Activated CD4-positive, alpha-beta T cell treated with anti-CD3 and anti-CD28 coated beads, Interleukin-2, Interleukin-4, amounts not matched to agents 100 ng/mL and 50 ng/mL, durations not matched to agents 16 hours and 8 hours (primary cell): ENCODE results near the gene LGR5.
A peak's percentile ranks its signal among the peaks of the same experiment; 100 is the strongest.

ENCODE experiments used
- DNase-seq: peaks from one replicate; pipeline ENCODE4 v3.0.0-alpha.2; 2020; ENCODE audit warnings: low spot score

LGR5 gene

GRCh38 chr12:71439362-71439612 is 311 bp upstream of the LGR5 start:
- DNase-seq, result no peak

DNA sequence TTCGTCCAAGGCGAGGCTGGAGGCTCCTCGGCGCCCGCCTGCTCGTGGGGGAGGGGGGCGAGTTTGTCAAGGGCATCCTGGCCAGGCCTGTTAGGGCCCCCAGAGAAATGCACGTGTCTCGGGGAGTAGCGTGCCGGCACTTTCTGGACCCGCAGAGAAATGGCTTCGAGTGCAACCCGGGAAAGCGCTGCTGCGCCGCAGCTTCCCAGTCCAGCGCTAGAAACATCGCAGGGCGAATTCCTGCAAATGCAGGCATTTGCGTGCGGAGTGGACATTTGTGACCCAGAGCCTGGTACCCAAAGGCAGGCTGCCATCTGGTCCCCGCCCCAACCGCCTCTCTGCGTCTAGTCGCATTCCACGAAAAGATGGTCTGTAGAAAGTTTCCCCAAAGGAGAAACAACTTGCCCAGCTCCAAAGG is 756 bp downstream of the LGR5 start:
- no peak for DNase-seq

GRCh38 chr12:71440763-71441748 is 1.5 kb downstream of the LGR5 start:
- DNase-seq, result peak; percentile 15

- no peak for DNase-seq
These were observed 2.4 kb downstream of the LGR5 start for GRCh38 chr12:71441836-71442566.

DNA sequence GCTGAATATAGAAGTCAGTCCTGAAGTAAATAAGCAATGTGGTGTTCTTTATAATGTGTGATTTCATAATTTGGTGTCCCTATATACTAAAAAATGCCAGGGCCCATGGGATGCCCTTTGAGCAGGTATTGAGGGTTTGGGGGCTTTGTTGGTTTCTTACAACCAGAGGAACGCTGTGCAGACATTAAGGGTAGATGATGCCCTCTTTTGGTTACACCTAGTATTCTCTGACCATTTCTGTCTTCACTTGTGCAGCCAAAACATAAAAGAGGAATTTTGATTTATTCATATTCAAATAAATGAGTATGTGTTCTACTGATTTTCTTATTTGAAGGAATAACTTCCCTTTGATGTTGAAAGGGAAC is 3.0 kb downstream of the LGR5 start:
- DNase-seq, result no peak

DNA sequence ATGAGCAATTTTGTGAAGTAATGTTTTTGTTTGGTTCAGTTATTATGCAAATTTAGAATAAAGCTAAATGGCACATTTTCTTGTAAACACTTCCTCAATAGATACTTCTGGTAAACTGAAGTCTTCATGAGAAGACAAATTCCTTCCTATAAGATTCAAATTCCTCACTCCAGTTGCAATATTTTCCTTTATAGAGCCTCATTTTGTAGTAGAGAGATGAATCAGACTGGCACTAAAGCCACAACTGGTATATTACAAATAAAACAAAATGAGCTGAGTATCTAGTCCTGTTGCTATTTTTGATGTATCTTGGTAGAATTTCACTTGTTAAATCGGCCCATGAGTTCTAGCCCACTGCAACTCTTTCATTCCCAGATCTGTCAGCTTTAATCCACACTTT is 5.5 kb downstream of the LGR5 start:
- no peak for DNase-seq

DNA sequence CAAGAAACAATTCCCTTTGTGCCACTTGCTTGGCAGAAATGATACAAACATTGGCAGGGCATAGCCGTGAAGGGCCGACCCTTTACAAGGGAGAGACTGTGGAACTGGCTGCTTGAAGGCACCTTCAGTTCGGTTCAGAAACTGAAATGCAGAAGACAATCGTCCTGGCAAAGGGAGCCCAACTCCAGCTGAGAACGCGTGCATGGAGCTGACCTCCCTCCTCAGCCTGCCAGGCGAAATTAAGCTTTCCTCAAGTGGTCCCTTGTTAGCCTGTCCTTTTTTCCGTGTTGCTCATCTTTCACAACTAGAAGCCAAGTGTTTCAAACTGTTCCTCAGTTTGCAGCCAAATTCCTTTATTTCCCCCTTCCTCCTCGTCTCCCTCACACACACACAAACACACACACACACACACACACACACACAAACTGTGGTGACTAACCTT is 8.1 kb downstream of the LGR5 start:
- DNase-seq, result no peak

DNA sequence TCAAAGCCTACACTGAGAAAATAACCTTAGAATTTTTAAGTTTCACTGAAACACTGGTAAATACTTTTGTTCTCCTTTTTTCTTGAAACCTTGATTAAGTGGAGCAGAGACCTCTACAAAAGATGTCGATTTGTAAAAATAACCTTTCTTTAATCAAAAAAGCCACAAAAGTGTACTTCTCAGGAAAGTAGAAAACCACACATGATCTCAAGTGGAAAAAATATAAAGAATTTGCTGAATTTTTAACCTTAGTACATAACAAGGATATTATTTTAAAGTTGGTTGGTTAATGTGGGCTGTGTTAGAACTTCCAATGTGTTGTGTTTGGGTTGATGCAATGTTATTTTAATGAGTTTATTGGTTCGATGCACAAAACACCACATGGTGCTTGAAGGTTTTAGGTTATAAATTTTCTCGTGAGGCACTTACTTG is 8.6 kb downstream of the LGR5 start:
- no peak for DNase-seq

- no peak for DNase-seq
These were observed 9.9 kb downstream of the LGR5 start for GRCh38 chr12:71449373-71450070.

GRCh38 chr12:71452006-71452405 is 12.4 kb downstream of the LGR5 start:
- DNase-seq, result no peak

DNA sequence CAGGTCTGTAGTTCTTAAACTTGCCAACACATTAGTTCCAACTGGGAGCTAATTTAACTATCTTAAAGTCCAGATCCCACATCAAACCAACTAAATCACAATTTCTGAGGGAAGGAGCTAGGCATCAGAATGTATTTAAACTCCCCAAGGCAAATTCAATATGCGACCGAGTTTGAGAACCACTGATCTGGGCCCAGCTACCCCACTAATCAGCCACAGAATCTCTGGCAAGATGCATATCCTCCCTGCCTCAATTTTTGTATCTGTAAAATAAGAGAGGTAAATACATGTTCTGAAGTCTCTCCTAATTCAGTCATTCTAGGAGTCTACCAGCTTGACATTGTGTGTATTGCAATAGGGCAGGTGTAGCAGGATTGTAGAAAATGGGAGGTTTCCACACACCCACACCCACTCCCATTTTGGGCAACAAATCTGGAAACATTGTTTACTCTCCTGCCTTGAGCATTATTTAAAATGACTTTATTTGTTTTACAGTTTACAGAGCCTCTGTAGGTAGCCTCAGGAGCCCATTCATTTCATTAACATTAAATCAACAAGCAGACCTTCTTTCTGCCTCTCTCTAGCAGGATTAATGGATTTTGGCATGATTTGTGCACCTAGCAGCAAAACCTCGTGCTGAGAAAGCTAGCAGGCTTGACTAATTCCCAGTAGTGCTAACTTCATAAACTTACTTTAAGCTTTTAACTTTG is 15.6 kb downstream of the LGR5 start:
- DNase-seq, result no peak

GRCh38 chr12:71456316-71456715 is 16.7 kb downstream of the LGR5 start:
- DNase-seq, result no peak

- DNase-seq, result no peak
These were observed 17.4 kb downstream of the LGR5 start for GRCh38 chr12:71456990-71457389.

GRCh38 chr12:71460318-71460717 is 20.7 kb downstream of the LGR5 start:
- no peak for DNase-seq

DNA sequence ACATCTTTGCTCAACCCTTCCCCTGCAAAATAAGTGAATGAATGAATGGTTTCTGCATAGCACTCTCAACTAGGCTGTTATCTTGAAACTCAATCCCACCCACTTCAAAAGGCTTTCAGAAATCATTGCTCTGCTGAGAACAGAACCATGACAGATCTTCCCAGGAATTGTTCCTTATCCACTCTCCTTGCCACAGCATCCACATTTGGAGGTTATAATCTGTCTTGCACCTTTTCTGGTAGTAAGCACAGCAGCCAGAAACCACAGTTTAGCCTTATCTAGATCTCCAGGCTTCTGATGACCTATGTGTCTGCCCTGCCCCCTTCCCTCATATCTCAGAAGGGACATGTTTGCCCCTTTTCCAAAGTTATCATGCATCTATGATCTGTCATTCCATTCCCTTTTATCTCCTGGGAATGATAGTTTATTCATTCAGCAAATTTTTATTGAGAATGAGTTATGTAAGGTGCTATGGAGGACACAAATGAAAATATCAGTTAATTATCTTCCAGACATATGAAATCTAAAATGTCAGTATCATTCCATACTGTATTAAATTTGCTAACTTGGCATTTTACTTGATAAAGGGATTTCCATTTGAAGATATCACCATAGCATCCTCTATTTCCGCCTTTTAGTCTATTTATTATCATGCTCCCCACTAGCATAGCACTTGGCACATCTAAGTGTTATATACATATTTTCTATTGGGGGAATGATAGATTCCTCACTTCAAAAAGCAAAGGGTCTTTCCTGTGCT is 21.4 kb downstream of the LGR5 start:
- DNase-seq, result no peak

DNA sequence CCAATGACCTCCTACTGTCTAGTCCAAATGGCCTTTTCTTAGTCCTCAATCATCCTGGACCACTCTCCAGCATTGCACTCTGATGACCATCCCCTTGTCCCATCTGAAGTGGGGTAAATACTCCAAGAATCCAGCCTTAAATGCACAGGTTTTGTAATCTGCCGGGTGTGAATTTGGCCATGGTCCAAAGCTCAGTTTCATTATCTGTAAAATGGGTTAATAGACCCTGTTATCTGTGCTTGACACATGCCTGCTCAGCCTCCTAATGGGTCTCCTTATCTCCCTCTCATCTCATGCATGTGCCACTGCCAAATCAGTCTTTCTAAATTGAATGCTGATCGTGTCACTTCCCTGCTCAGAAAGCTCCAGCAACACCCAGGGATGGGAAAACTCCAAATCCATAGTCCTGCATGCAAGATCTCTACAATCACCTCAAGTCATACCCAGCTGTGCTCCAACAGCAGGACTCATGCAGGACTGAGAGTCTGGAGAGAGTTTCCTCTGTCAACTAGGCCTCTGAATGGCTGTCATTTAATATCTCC is 22.3 kb downstream of the LGR5 start:
- no peak for DNase-seq

DNA sequence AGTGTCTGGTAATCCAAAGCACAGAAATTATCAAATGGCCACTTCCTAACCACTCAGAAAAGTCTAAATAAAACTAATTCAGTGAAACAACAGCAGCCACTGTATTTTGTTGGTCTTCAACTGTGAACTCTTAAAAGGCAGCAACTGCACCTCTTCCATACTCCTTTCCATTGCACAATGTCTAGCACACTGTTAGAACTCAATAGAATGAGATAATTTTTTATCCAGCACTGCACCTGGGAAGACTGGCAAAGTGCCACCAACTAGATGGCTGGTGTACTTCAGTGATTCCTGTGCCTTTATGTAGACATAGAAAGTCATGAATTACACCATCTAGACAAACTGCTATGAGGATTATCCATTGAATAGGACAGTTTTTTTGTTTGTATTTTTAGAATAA is 26.2 kb downstream of the LGR5 start:
- DNase-seq, result no peak

DNA sequence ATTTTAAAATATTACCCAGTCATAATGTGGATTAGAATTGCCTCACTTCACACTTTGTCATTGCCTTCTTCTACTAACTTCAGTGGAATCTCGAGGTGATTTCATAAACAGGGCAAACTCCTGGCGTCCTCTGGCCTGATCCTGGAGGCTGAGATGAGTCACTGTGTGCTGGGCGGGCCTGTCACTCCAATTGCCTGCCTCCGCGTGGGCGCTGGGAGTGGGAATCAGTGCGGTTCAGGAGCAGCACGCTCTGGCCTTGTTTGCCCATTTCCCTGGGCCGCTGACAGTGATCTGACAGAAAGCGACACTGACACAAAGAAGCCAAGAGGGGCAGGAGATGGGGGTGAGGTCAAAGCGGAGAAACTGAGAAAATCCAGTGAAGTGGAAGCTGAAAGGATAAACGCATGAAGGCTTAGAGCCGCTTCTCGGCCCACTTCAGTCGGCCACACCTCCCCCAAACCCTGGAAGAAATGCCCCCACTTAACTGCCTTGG is 29.7 kb downstream of the LGR5 start:
- DNase-seq, result no peak

GRCh38 chr12:71472441-71472911 is 32.9 kb downstream of the LGR5 start:
- DNase-seq, result no peak

DNA sequence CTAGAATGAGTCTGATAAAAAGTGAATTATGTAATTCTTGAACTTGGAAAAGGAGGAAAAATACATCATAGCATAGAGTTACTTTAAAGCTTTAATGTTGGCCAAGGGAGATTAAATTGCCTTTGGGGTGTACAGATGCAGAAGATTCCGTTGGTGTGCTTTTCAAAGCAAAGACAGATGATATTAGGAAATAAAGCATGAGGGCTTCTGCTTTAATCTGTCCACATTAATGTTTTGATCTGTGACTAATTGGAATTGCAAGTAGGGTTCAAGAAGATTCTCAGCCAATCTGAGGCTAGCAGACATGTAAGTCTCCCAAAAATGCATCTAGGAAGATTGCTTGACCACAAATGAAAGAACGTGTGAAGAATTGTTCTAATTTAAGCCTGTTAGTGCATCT is 35.2 kb downstream of the LGR5 start:
- DNase-seq, result no peak

DNA sequence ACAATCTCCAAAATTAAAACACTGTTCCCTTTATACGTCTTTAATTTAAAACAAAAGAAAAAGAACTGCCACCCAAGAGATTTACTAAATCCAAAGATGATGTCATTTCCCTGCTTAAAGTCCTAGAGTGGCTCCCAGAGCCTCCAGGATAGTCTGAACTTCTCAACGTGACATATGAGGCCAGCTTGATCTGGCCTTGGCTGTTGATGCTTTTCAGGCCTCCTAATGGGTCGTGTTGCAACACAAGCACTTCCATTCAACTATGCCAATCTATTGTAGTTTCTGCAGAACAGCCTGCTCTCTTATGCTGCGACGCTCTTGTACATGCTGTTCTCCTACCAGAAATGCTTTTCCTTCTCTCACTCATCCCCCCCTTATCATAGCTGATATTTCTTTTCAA is 35.7 kb downstream of the LGR5 start:
- DNase-seq, result no peak
